HK-2 (cell line): ENCODE results near the gene HYCC2.
"Not testable (repeated sequence)": the region's sequence is repeated elsewhere in the genome, so short reads cannot be mapped to it uniquely, and the experiment has no call there.

ENCODE experiments used
- DNase-seq: peaks from one replicate; pipeline ENCODE4 v3.0.0-alpha.2; 2018; ENCODE audit not compliant: unreplicated experiment

The HYCC2 gene

GRCh38 chr2:201071479-201072200 lies at the start of gene HYCC2, which contains the start of gene NDUFB3:
Gene HYCC2 (minus strand): TSS chr2:201071671. CDS start chr2:201024009, 47,662 bp downstream.
Gene NDUFB3 (plus strand): TSS chr2:201072001. CDS start chr2:201078883, 6,882 bp downstream.
- peak; percentile 93 for DNase-seq

- no peak for DNase-seq
These were observed 47.7 kb upstream of the HYCC2 start for GRCh38 chr2:201118961-201119854.

- DNase-seq: peak; percentile 92
These were observed 46.9 kb upstream of the HYCC2 start for GRCh38 chr2:201118121-201118960.

GRCh38 chr2:201117735-201118094 lies 46.2 kb upstream of the HYCC2 start:
- DNase-seq: not testable (repeated sequence)

GRCh38 chr2:201116959-201117734 lies 45.7 kb upstream of the HYCC2 start:
- DNase-seq: no peak

- DNase-seq: peak; percentile 75
These were observed 44.9 kb upstream of the HYCC2 start, which contains the start of gene CFLAR for GRCh38 chr2:201116115-201116958. Gene CFLAR (plus strand): TSS chr2:201116164. CDS start chr2:201129866, 13,702 bp downstream.

- no peak for DNase-seq
These were observed 43.4 kb upstream of the HYCC2 start for GRCh38 chr2:201114846-201115245.

GRCh38 chr2:201114350-201114749 lies 42.9 kb upstream of the HYCC2 start:
- DNase-seq: no peak

- DNase-seq: no peak
These were observed 39.6 kb upstream of the HYCC2 start for GRCh38 chr2:201111096-201111495.

- DNase-seq: no peak
These were observed 39.1 kb upstream of the HYCC2 start for GRCh38 chr2:201110615-201111014.

- DNase-seq: no peak
These were observed 37.7 kb upstream of the HYCC2 start for GRCh38 chr2:201109186-201109585.

- DNase-seq: no peak
These were observed 36.9 kb upstream of the HYCC2 start for GRCh38 chr2:201108341-201108740.

GRCh38 chr2:201107624-201108023 lies 36.2 kb upstream of the HYCC2 start:
- DNase-seq: no peak

- DNase-seq: no peak
These were observed 34.3 kb upstream of the HYCC2 start for GRCh38 chr2:201105759-201106158.

- DNase-seq: no peak
These were observed 29.0 kb upstream of the HYCC2 start for GRCh38 chr2:201100497-201100896.

GRCh38 chr2:201093573-201093972 lies 22.1 kb upstream of the HYCC2 start:
- DNase-seq: no peak

GRCh38 chr2:201090574-201090973 lies 19.1 kb upstream of the HYCC2 start:
- DNase-seq: no peak

- no peak for DNase-seq
These were observed 13.4 kb upstream of the HYCC2 start for GRCh38 chr2:201084863-201085262.

GRCh38 chr2:201074996-201075395 lies 3.5 kb upstream of the HYCC2 start:
- no peak for DNase-seq

- DNase-seq: no peak
These were observed 1.6 kb upstream of the HYCC2 start for GRCh38 chr2:201073071-201073470.
